HEK293 (cell line): ENCODE measurements around the gene PRSS48.

Experiments
- CTCF ChIP-seq: fragments of 450-650 bp; formaldehyde crosslinking; IDR thresholded peaks from 2 replicates; pipeline ENCODE4 v1.5.1; 2016; ENCODE audit warnings: missing biosample characterization, missing genetic modification characterization
- HOXA7 ChIP-seq: sonication (generic); formaldehyde crosslinking; IDR thresholded peaks from 2 replicates; pipeline ENCODE4 v1.8.1; 2022; ENCODE audit warnings: missing genetic modification reagents, borderline replicate concordance
- SALL2 ChIP-seq: fragments of 450-650 bp; formaldehyde crosslinking; IDR thresholded peaks from 2 replicates; pipeline ENCODE4 v1.5.0; 2017; ENCODE audit warnings: missing biosample characterization, mild to moderate bottlenecking, missing genetic modification characterization, borderline replicate concordance
- ZNF157 ChIP-seq: fragments of 450-650 bp; formaldehyde crosslinking; IDR thresholded peaks from 2 replicates; pipeline ENCODE4 v1.5.1; 2016; ENCODE audit warnings: missing biosample characterization, missing genetic modification characterization
- ZNF239 ChIP-seq: fragments of 450-650 bp; formaldehyde crosslinking; IDR thresholded peaks from 2 replicates; pipeline ENCODE4 v1.5.1; 2016; ENCODE audit warnings: missing biosample characterization, missing genetic modification characterization
- ZNF558 ChIP-seq: fragments of 450-650 bp; formaldehyde crosslinking; IDR thresholded peaks from 2 replicates; pipeline ENCODE4 v1.5.1; 2016; ENCODE audit warnings: missing biosample characterization, missing genetic modification characterization
- ZNF596 ChIP-seq: fragments of 450-650 bp; IDR thresholded peaks from 2 replicates; pipeline ENCODE4 v1.5.0; 2018; ENCODE audit warnings: missing biosample characterization, mild to moderate bottlenecking, missing genetic modification characterization, moderate library complexity
- ZNF621 ChIP-seq: fragments of 450-650 bp; formaldehyde crosslinking; IDR thresholded peaks from 2 replicates; pipeline ENCODE4 v1.5.1; 2017; ENCODE audit warnings: missing biosample characterization, missing genetic modification characterization
- ZNF670 ChIP-seq: fragments of 450-650 bp; formaldehyde crosslinking; IDR thresholded peaks from 2 replicates; pipeline ENCODE4 v1.5.1; 2016; ENCODE audit warnings: missing biosample characterization, missing genetic modification characterization, low read depth
- ZSCAN30 ChIP-seq: fragments of 450-650 bp; IDR thresholded peaks from 2 replicates; pipeline ENCODE4 v1.5.1; 2018; ENCODE audit warnings: missing biosample characterization, mild to moderate bottlenecking, missing genetic modification characterization, moderate library complexity

- TF ChIP-seq CTCF = no peak
- TF ChIP-seq ZNF596 (tag by site-specific recombination) = no peak
- TF ChIP-seq SALL2 (tag by site-specific recombination) = no peak
- TF ChIP-seq ZNF670 = no peak
- no peak for TF ChIP-seq ZNF558 (tag by site-specific recombination)
- TF ChIP-seq ZNF621 (tag by site-specific recombination) = no peak
- TF ChIP-seq HOXA7 (CRISPR knock-in tag) = no peak
- TF ChIP-seq ZNF157 (tag by site-specific recombination) = no peak
- no peak for TF ChIP-seq ZNF239
- TF ChIP-seq ZSCAN30 (tag by site-specific recombination) = no peak
Observed at GRCh38 chr4:151259752-151260151, 17.2 kb upstream of the PRSS48 start.
